Right forelimb (tissue), 1 donor: Measurements from ENCODE around the gene MAP3K8.
"Not testable (repeated sequence)": the region's sequence is repeated elsewhere in the genome, so short reads cannot be mapped to it uniquely, and the experiment has no call there.

Source experiments
- DNase-seq: peaks from one replicate; pipeline ENCODE4 v3.0.0-alpha.2; 2018

MAP3K8 gene

DNA sequence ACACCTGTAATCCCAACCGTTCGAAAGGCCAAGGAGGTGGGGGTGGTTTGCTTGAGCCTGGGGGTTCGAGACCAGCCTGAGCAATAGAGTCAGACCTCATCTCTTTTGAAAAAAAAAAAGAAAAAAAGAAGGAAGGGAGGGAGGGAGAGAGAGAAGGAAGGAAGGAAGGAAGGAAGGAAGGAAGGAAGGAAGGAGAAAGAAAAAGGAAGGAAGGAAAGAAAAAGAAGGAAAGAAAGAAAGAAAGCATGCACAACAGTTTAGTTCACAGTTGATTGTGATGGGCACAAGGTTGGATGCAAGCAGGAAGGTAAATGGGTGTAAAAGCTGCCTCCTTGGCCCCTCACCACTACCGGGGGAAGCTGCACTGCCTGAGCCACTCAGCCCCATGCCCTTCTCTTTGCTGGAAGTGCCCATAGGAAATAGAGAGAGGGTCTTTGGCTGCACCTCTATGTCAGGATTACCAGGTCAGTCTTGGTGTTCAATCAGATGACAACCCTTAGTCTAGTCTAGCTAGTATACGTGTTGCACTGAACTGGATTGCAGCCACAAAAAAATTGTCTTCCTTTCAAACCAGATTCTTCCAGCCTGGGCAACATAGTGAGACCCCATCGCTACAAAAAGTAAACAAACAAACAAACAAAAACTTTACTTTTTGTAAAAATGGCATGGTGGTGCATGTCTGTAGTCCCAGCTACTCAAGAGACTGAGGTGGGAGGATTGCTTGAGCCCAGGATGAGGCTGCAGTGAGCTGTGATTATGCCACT is 20.0 kb downstream of the MAP3K8 start:
- DNase-seq = no peak

DNA sequence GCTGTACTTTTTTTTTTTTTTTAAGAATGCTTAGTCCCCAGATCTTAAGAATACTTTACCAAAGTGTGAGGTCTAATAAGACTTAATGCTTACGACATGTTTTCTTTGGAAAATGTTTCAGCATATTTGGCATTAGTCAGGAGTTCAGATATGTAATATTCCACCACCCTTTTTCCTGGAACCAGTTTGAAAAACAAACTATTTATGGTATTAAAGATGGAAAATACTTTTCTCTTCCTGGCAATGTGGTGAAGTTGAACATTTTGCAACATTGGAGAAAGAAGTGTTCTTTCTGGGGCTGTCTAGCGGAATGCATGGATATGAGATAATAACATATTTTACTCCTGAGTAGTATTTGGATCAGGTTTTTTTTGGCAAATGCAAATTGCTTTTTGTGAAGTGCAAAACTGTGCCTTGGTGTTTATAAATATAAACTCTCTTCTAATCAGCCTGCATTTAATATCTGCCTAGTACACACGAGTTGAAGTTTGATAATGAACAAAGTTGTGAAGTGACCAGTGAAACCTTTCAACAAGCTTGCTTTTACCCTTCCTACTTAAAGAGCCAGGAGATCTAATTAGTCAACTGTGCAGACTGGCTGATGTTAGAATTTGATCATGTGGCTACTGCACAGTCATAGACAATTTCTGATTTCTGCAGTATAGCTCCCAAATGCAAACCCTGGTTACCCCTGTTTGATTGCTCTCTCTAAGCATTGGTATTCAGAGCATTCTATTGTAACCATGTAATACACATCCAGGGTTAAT is 20.9 kb downstream of the MAP3K8 start:
- DNase-seq = no peak

DNA sequence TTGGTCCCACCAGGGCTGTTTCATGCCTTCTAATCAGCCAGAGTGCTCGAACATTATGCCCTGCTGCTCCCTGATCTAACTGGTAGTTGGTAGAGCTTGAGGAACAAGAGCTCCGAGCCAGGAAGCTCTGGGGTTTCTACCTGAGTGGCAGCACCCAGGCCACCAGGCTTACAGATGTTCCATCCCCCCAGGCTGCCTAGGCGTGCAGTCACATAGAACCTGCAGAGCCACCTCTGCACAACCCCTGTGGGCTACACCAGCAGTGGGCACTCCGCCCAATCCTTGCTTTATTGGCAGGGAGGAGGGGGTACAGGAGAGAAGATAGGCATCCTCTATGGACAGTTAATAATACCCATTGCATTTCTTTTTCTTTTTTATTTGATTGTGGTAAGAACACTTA is 21.8 kb downstream of the MAP3K8 start:
- DNase-seq = no peak

DNA sequence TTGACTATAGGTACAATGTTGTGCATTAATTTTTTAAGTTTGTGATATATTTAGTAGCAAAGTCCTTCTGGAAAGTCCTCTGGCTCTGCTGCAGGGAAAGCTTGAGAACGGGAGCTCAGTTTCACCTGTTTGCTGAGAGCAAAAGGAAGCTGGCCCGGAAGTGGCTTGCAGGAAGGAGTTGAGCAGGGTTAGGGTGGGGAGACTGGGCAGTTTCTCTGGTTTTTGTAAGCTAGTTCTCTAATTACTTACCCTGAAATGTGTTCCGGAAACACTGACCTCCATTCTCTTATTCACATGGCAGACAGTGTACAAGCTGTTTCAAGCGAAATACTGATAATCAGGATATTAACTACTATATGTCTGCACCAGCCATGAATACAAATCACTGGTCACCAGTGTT is 22.3 kb downstream of the MAP3K8 start:
- DNase-seq = no peak

DNA sequence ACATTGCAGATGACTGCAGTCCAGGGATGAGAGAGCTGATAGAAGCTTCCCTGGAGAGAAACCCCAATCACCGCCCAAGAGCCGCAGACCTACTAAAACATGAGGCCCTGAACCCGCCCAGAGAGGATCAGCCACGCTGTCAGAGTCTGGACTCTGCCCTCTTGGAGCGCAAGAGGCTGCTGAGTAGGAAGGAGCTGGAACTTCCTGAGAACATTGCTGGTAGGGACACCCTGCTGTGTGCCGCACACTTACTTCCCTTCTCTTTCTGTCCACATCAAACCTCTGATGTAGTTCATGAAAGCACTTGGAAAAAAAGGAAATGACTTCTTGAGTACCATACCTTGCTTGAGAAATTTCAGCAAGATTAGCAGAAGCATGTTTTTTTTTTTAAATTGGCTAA is 25.3 kb downstream of the MAP3K8 start:
- no peak for DNase-seq

DNA sequence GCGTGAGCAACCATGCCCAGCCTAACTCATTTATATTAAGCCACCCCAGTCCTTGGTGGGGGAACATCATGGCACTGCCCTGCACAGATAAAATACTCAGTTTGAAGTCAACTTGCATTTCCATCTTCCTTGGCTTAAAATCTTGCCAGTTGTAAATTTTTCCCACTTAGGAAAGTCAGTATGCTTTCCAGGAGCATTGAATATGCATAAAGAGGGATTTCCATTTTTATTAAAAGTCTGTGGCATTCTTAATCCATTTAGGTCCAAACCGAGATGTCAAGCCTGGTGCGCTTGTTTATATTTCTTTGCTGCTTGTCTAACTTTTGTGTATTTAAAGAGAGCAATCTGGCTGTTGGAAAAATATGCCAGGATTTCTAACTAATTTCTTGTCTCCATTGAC is 26.1 kb downstream of the MAP3K8 start:
- DNase-seq = no peak

DNA sequence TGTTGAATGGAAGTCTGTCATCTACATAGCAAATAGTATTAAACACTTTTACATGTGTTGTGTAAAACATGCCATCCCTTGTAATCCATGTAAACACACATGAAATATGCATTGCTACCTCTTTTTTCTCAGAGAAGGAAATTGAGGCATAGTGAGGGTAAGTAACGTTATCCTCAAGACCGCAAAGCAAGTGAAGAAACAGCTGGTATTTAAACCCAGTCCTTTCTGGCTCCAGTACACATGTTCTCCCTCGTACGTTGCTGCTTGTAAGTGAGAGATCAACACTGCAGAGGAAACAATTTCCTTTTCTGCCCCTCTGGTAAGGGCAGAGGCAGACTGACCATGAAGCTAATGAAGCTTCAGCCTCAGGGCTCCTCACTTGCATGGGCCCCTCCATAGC is 28.5 kb downstream of the MAP3K8 start:
- no peak for DNase-seq

DNA sequence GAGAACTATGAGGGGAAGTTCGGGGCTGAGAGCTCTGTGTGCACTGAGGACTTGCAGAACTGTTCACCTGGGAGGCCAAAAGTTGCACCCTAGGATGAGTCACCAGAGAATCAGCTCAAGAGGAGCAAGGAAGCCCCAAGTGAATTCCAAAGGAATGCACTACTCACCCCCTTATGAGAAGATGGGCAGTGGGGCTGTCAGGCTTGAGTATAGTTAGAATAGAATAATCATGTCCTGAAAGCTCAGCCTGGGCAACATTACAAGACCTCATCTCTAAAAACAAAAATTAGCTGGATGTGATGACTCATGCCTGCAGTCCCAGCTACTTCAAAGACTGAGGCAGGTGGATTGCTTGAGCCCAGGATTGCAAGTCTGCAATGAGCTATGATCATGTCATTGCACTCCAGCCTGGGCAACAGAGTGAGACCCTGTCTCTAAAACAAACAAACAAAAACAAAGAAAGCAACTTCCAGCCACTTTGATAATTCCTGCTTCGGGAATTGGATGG is 30.0 kb downstream of the MAP3K8 start:
- no peak for DNase-seq

DNA sequence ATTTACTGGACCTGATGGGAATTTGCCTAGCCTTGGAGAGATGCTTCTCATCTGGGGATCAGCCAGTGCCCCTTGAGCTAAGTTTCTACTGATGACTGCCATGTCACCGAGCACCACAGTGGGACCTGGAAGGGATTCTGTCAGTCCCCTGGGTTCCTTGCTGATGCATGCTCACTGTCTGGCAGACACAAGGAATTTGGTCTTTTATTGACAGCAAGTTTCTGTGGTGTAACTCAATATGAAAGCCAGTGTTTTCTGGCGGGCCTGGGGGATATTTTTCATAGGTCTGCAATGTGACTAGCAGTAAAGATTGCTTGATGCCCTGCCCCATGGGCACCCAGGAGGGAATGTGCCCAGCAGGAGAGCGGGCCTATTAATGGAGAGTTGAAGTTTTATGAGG is 30.7 kb downstream of the MAP3K8 start:
- DNase-seq = no peak

DNA sequence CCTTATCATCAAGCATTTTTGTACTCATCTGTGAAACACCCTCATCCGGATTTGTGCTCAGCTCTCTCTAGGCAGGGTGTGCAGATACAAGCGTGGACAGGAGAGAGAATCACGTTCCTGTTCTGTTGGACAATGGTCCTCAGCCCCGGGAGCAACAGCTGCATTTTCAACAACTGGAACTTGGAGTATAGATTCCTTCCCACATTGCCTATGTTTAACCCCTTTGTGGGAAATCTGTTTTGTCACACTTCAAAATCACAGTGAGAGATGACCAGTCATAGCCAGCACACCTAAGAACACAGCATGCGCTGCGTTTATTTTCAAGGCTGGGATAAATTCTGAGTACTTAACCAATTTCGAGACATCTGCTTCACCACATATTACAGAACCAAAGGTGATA is 32.5 kb downstream of the MAP3K8 start:
- DNase-seq = no peak

DNA sequence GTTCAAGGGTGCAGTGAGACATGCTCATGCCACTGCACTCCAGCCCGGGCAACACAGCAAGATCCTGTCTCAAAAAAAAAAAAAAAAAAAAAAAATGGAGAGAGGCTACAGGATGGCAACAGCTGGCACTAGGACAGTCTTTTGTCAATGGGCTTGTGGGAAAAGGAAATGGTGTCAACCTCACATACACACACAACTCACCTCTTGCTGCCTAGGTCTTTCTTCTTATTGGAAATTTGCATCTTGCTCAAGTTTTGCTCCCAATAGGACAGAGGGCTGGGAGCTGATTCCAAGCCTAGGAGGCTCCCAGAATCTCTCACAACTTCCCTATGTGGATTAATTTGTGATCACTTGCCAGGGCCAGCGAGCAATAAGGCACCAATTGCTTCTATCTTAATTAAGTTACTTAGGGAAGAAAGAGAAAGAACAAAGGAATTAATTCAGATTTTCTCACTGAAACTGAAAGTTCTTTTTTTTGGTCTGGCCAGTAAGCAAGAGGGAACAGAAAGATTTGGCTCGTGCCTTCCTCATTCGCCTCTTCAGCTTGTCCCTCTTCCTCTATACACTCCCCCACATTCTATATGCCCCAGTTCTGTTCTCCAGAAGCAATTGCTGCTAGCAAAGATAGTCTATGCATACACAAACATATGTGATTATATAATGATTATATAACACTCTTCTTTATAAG is 33.8 kb downstream of the MAP3K8 start:
- DNase-seq = no peak

DNA sequence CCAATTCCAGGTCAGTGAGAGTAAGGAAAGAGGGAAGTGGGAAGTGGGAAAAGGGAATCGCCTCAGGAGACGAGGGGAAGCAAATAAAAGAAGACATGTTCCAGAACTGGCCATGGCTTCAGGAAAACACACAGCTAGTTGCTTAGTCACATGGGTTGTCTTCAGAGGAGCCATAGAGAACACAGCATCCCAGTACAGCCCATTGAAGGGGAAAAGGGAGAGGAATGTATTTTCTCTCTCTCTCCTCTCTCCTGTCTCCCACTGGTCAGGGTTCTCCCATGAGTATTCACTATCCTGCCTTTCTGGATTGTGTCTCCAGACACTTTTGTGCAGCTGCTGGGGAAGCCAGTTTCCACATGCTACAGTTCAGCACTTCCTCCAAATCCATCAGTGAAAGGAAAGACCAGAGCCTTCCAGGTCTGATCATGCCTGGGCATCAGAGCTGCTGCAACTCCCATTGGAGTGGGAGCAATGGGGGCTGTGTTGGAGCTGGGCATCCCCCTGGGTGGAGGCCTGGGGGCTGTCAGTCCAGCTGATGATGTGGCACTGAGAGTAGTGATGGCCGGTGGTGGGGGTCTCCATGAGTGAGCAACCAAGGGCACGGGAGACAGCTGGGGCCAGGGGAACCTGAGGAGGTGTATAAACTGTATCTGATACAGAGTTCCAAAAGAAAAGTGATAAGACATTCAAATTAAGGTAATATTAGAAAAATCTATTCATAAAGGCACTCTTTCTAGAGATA is 38.6 kb downstream of the MAP3K8 start:
- DNase-seq = no peak

DNA sequence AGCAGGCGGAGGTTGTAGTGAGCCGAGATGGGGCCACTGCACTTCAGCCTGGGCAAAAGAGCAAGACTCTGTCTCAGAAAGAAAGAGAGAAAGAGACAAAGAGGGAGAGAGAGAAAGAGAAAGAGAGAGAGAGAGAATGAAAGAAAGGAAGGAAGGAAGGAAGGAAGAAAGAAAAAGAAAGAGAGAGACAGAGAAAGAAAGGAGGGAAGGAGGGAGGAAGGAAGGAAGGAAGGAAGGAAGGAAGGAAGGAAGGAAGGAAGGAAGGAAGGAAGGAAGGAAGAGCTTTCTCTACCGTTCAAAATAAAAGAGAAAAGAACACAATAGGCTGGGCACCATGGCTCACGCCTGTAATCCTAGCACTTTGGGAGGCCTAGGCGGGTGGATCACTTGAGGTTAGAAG is 41.5 kb downstream of the MAP3K8 start:
- not testable (repeated sequence) for DNase-seq

DNA sequence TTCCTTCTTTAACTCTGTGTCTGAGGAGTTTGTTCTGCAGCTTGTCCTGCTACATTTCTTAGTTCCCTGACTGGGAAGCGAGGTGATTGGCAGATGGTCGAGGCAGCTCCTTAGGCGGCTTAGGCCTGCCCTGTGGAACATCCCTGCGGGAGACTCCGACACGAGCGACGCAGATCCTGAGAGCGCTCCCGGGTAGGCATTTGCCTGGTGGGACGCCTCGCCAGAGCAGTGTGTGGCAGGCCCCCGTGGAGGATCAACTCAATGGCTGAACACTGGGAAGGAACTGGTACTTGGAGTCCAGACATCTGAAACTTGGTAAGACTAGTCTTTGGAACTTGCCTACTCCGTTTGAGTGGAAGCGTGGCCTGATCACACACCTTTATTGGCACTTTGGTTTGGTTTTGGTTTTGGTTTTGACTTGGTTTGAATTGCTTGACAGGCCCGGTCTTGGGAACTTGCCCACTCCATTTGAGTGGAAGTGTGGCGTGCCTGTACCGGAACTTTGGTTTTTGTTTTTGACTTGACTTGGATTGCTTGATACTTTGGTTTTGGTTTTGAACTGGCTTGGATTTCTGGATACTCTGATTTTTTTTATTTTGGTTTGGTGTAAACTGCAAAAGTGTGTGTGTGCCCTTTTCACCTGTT is 42.6 kb downstream of the MAP3K8 start:
- DNase-seq = no peak

DNA sequence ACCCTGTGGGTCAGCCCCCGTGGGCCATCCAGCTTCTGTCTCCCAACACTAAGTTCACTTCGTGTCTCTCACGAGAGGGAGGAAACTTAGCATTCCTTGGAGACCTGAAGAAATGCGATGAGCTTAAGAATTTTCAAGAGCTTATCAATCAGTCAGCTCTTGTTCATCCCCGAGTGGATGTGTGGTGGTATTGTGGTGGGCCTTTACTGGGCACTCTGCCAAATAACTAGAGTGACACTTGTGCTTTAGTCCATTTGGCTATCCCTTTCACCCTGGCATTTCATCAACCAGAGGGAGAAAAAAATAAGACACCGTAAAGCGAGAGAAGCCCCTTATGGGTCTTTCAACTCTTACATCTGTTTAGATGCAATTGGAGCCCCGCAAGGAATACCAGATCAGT is 45.5 kb downstream of the MAP3K8 start:
- DNase-seq = not testable (repeated sequence)

DNA sequence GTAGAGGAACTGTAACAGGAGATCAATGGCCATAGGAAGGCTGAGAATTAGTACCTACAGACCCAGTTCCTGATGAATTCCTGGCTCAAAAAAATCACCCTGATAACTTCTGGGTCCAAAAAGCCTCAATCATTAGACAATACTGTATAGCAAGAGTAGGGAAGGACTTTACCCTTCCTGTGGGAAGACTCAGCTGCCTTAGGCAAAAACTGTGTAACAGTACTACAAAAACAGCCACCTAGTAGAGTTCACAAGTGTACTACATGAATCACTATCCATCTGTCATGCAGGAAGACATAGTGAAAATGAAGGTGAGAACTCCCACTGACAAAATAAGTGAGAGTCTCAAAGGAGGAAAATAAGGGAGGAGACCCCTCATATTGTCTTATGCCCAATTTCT is 47.6 kb downstream of the MAP3K8 start:
- no peak for DNase-seq

DNA sequence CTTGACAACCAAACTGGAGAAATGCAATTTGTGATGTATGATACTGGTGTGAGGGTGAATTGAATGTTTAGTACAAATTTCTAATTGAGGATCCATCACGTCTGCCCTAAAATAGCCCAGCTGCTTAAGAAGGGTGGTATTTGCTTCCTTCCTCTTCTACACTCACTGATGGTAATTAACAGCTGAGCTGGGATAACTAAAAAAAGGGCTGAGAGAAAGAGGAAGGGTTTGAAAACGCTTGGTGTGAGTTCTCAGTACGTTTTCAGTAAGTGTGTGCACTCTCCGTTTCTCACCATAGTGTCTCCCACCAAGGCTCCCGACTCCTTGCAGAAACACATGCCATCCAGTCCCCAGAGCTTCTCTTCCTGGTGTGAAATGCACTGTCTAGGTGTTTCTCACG is 54.3 kb downstream of the MAP3K8 start:
- no peak for DNase-seq

DNA sequence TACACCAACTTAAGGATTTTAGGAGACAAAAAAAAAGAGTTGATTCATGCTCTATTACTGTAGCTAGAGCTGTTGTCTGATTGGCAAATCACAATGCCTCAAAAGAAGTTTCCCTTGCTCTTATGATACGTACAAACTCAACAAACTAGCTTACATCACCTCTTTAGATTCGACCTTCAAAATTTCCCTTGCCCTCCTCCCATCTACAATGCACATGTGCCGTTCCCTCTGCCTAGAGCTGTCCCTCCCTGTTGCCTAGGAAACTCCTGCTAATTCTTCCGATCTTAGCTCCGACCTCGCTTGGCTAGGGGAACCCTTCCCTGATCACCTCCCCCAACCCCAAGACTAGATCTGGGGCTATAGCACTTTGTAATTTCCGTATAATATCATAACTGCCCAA is 55.4 kb downstream of the MAP3K8 start:
- DNase-seq = no peak

DNA sequence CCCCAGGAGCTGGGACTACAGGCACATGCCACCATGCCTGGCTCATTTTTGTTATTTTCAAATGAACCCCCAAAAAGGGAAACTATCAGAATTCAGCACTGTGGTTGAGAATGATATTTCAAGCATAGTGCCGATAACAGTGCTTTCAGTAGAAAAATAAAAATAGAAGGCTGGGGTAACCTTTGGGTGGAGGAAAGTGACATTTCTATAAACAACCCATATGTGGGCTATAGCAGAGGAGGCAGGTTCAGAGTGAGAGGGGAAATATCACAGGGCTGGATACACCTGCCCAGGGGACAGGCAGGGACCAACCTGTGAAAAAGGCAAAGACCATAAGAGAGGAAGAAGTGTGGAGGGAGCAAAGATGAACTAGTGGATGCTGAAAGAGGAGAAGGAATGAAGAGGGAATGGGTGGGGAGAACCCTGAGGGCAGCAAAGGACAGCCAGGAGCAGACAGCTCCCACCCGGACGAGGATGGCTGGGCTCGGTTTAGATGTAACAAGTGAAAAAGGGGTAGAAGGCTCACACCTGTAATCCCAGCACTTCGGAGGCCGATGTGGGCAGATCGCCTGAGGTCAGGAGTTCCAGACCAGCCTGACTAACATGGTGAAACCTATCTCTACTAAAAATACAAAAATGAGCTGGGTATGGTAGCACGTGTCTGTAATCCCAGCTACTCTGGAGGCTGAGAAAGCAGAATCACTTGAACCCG is 56.5 kb downstream of the MAP3K8 start:
- DNase-seq = no peak

DNA sequence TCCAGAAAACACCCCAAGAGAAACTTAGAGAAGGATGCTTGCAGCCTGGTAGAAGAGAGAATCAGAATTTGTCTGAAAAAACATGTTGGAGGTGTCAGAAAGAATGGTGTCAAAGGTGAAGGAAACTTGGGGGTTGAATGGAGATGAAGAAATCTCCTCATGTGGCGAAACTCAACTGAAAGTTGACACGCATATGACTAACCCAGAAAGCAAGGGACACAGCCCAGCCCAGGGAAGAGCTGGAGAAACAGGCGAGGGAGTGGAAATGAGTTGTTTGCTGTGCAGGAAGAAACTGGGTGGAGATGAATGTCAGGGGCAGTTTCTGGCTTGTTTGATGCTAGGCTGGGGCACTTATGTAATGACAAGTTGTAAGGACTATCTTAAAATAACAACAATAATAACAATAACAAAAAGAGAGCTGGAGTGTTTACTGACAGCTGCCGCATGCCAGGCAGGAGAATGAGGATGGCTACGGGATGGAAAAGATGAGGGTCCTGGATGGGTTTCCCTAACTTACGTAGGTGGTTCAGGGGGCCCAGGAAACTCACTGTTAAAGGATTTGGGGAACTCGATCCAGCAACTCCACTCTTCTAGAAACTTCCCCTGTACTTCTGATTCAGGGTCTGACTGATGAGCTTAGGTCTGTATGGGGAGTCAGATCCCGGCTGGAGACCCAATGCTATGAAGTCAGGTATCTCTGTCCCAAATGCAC is 57.4 kb downstream of the MAP3K8 start:
- DNase-seq = no peak

DNA sequence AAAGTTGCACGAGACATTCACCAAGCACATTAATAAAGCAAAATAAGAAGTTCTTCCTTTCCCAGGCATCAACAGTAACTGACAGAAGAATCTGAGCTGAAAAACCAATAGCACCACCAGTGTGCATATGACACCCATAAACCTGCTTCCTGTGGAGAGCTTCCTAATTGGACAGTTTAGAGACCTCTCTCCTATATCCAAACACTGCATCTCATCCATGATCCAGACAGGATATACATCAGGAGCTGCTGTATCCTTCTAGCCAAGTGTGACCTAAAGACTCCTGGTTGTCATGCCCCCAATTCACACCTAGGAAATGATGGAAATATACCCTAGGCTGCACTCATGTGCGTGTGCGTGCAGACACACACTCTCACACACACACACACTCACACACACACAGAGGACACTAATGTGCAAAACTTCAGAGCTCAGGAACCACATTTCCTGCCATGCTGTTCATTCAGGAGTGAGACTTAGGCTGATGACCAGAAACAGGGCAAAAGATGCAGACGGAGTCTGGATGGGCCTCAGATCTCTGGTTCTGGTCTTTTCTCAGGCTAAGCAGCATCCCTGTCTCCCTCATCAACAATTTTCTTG is 58.0 kb downstream of the MAP3K8 start:
- DNase-seq = no peak
